Endometrial microvascular endothelial cells (primary cell): ENCODE data around the gene SLC5A10. TPM values are rescaled to one million over a fixed set of nuclear protein-coding genes. Genes with fewer than 3 reads are reported as not detected.
"Not testable (repeated sequence)": the region's sequence is repeated elsewhere in the genome, so short reads cannot be mapped to it uniquely, and the experiment has no call there.

Experiments used
- in situ Hi-C: cut with HindIII; loops from 2 replicates; pipeline ENCODE4 v1.10.0; 2017; ENCODE audit warnings: low sequenced_read_pairs, low pct_unique_long_range_greater_than_20kb; ENCODE audit errors: inconsistent ontology term
- total RNA-seq: library from RNA; depleted of rRNA; stranded (reverse); fragments of >200 nt; gene quantifications from one replicate; pipeline ENCODE4 v1.2.3, GENCODE V29; 2015; ENCODE audit errors: inconsistent ontology term

Gene SLC5A10
- total RNA-seq, 1 donor from 2014 or later = not detected

- in situ Hi-C loops = no loop called here
These were observed 72.4 kb downstream of the SLC5A10 start for GRCh38 chr17:19024101-19025078.

- in situ Hi-C loops = not testable (repeated sequence)
These were observed 76.7 kb downstream of the SLC5A10 start for GRCh38 chr17:19028671-19029070.

- in situ Hi-C loops = not testable (repeated sequence)
These were observed 77.8 kb downstream of the SLC5A10 start for GRCh38 chr17:19029740-19030139.

- in situ Hi-C loops = not testable (repeated sequence)
These were observed 78.9 kb downstream of the SLC5A10 start for GRCh38 chr17:19030771-19031449.

- in situ Hi-C loops = not testable (repeated sequence)
These were observed 79.8 kb downstream of the SLC5A10 start for GRCh38 chr17:19031729-19032128.

- in situ Hi-C loops = not testable (repeated sequence)
These were observed 80.5 kb downstream of the SLC5A10 start for GRCh38 chr17:19032377-19032988.

GRCh38 chr17:19036186-19036585 lies 84.2 kb downstream of the SLC5A10 start:
- in situ Hi-C loops = not testable (repeated sequence)

- in situ Hi-C loops = not testable (repeated sequence)
These were observed 85.6 kb downstream of the SLC5A10 start for GRCh38 chr17:19037547-19037946.

- in situ Hi-C loops = not testable (repeated sequence)
These were observed 86.0 kb downstream of the SLC5A10 start for GRCh38 chr17:19038007-19038406.

- in situ Hi-C loops = not testable (repeated sequence)
These were observed 86.8 kb downstream of the SLC5A10 start for GRCh38 chr17:19038730-19039129.

- in situ Hi-C loops = not testable (repeated sequence)
These were observed 88.4 kb downstream of the SLC5A10 start for GRCh38 chr17:19040350-19040749.

GRCh38 chr17:19041871-19042270 lies 89.9 kb downstream of the SLC5A10 start:
- in situ Hi-C loops = not testable (repeated sequence)

GRCh38 chr17:19042369-19042768 lies 90.4 kb downstream of the SLC5A10 start:
- in situ Hi-C loops = not testable (repeated sequence)

- in situ Hi-C loops = not testable (repeated sequence)
These were observed 91.1 kb downstream of the SLC5A10 start for GRCh38 chr17:19043032-19043431.

- in situ Hi-C loops = not testable (repeated sequence)
These were observed 92.7 kb downstream of the SLC5A10 start for GRCh38 chr17:19044643-19045042.

- in situ Hi-C loops = not testable (repeated sequence)
These were observed 94.9 kb downstream of the SLC5A10 start, which contains the start of gene GRAP for GRCh38 chr17:19046782-19047375. Gene GRAP, minus strand, starts transcription at chr17:19046957. Its CDS starts 31 bp downstream, at chr17:19046926.

- in situ Hi-C loops = not testable (repeated sequence)
These were observed 95.5 kb downstream of the SLC5A10 start for GRCh38 chr17:19047510-19047909.

- in situ Hi-C loops = not testable (repeated sequence)
These were observed 96.9 kb downstream of the SLC5A10 start for GRCh38 chr17:19048826-19049225.

GRCh38 chr17:19055447-19055846 lies 103.5 kb downstream of the SLC5A10 start:
- in situ Hi-C loops = not testable (repeated sequence)
